ENCODE measurements around the gene CLCA2. TPM values are rescaled to one million over a fixed set of nuclear protein-coding genes. Genes with fewer than 3 reads are reported as not detected.

Gene CLCA2
- total RNA-seq, 1 donor from 2014 or later = not detected

- Mint-ChIP-seq H3K27me3 (ENCODE audit: low read depth) (peaks cover 15% of the 10 kb centered on the region), H3K36me3 (ENCODE audit: low read depth) (no peaks in the 10 kb centered on the region)
Observed at GRCh38 chr1:86441997-86442396, 18.0 kb downstream of the CLCA2 start.

GRCh38 chr1:86445919-86446318, 21.9 kb downstream of the CLCA2 start:
- H3K36me3 Mint-ChIP-seq (ENCODE audit: low read depth) = no peaks in the 10 kb centered on the region
- no peak overlapping the region for H3K4me3 Mint-ChIP-seq
- no peak for DNase-seq (ENCODE audit: low read depth, low spot score)
- no peak for TF ChIP-seq CTCF (conservative IDR thresholded peaks at IDR 0.05)
- H3K27ac Mint-ChIP-seq (ENCODE audit: unreplicated experiment) = no peak overlapping the region
- no peaks in the 10 kb centered on the region for H3K9me3 Mint-ChIP-seq
- peaks cover 2% of the 10 kb centered on the region for H3K27me3 Mint-ChIP-seq (ENCODE audit: low read depth)
- peaks cover 17% of the 10 kb centered on the region for H3K4me1 Mint-ChIP-seq

More at GRCh38 chr1:86441997-86442396, 18.0 kb downstream of the CLCA2 start:
- Mint-ChIP-seq H3K9me3 (no peaks in the 10 kb centered on the region), H3K4me1 (peaks cover 7% of the 10 kb centered on the region), H3K27ac (ENCODE audit: unreplicated experiment) (no peak overlapping the region), H3K4me3 (no peak overlapping the region)
- no peak for DNase-seq (ENCODE audit: low read depth, low spot score)
- TF ChIP-seq CTCF (conservative IDR thresholded peaks at IDR 0.05) = no peak

- Mint-ChIP-seq H3K36me3 (ENCODE audit: low read depth) (no peaks in the 10 kb centered on the region), H3K4me1 (peaks cover 17% of the 10 kb centered on the region), H3K4me3 (no peak overlapping the region), H3K9me3 (no peaks in the 10 kb centered on the region), H3K27me3 (ENCODE audit: low read depth) (no peaks in the 10 kb centered on the region), H3K27ac (ENCODE audit: unreplicated experiment) (no peak overlapping the region)
- peak; percentile 2 for DNase-seq (ENCODE audit: low read depth, low spot score)
- no peak for TF ChIP-seq CTCF (conservative IDR thresholded peaks at IDR 0.05)
Observed at GRCh38 chr1:86447198-86447790, 23.3 kb downstream of the CLCA2 start.

GRCh38 chr1:86448670-86449069, 24.7 kb downstream of the CLCA2 start:
- no peak for DNase-seq (ENCODE audit: low read depth, low spot score)
- H3K36me3 Mint-ChIP-seq (ENCODE audit: low read depth) = no peaks in the 10 kb centered on the region
- no peaks in the 10 kb centered on the region for H3K27me3 Mint-ChIP-seq (ENCODE audit: low read depth)
- no peaks in the 10 kb centered on the region for H3K9me3 Mint-ChIP-seq
- TF ChIP-seq CTCF (conservative IDR thresholded peaks at IDR 0.05) = no peak
- no peak overlapping the region for H3K4me3 Mint-ChIP-seq
- no peak overlapping the region for H3K27ac Mint-ChIP-seq (ENCODE audit: unreplicated experiment)
- peaks cover 17% of the 10 kb centered on the region for H3K4me1 Mint-ChIP-seq

GRCh38 chr1:86449103-86449502, 25.1 kb downstream of the CLCA2 start:
- Mint-ChIP-seq H3K4me3 (no peak overlapping the region), H3K27ac (ENCODE audit: unreplicated experiment) (no peak overlapping the region), H3K4me1 (peaks cover 17% of the 10 kb centered on the region), H3K36me3 (ENCODE audit: low read depth) (no peaks in the 10 kb centered on the region), H3K9me3 (no peaks in the 10 kb centered on the region), H3K27me3 (ENCODE audit: low read depth) (no peaks in the 10 kb centered on the region)
- DNase-seq (ENCODE audit: low read depth, low spot score) = no peak
- no peak for TF ChIP-seq CTCF (conservative IDR thresholded peaks at IDR 0.05)
